GM12878 (cell line): ENCODE measurements around the gene BIRC5. TPM values are rescaled to one million over a fixed set of nuclear protein-coding genes. Genes with fewer than 3 reads are reported as not detected.

ENCODE experiments used
- BHLHE40 ChIP-seq, 2 experiments: fragments of 450-650 bp in 1 of 2; IDR thresholded peaks; 2 replicates each; pipeline ENCODE4 v1.6.1; 2011 to 2017; ENCODE audit warnings: low read depth in 2 of 2, borderline replicate concordance in 1 of 2, improper control_type of control experiment in 1 of 2, low read length in 1 of 2, mild to moderate bottlenecking in 1 of 2
- CHD1 ChIP-seq: IDR thresholded peaks from 2 replicates; pipeline ENCODE4 v1.6.1; 2012; ENCODE audit warnings: low read depth, low read length, improper control_type of control experiment
- CHD2 ChIP-seq: IDR thresholded peaks from 2 replicates; pipeline ENCODE4 v1.6.1; 2011; ENCODE audit warnings: low read depth, low read length, improper control_type of control experiment, borderline replicate concordance
- CREM ChIP-seq: IDR thresholded peaks from 2 replicates; pipeline ENCODE4 v1.6.1; 2014; ENCODE audit warnings: antibody characterized with exemption, low read depth
- DPF2 ChIP-seq: fragments of 450-650 bp; IDR thresholded peaks from 2 replicates; pipeline ENCODE4 v1.6.1; 2017; ENCODE audit warnings: mild to moderate bottlenecking
- EZH2 ChIP-seq: IDR thresholded peaks from 2 replicates; pipeline ENCODE4 v1.6.1; 2012; ENCODE audit warnings: low read depth, mild to moderate bottlenecking, control low read depth, inconsistent platforms, low read length, borderline replicate concordance; ENCODE audit not compliant: control insufficient read depth
- FOXM1 ChIP-seq: IDR thresholded peaks from 2 replicates; pipeline ENCODE4 v1.6.1; 2012; ENCODE audit warnings: low read depth, mild to moderate bottlenecking, inconsistent platforms, low read length, moderate library complexity
- IKZF1 ChIP-seq: fragments of 450-650 bp; conservative IDR thresholded peaks from 2 replicates; pipeline ENCODE4 v1.6.1; 2017; ENCODE audit warnings: antibody characterized with exemption, mild to moderate bottlenecking
- IKZF2 ChIP-seq, 2 experiments: fragments of 450-650 bp; IDR thresholded peaks; 2 replicates each; pipeline ENCODE4 v1.6.1; 2017; ENCODE audit warnings: mild to moderate bottlenecking in 2 of 2, moderate library complexity in 2 of 2
- MTA2 ChIP-seq: fragments of 450-650 bp; IDR thresholded peaks from 2 replicates; pipeline ENCODE4 v1.6.1; 2016; ENCODE audit warnings: low read depth, mild to moderate bottlenecking, moderate library complexity
- MYC ChIP-seq: IDR thresholded peaks from 2 replicates; pipeline ENCODE4 v1.6.1; 2011; ENCODE audit warnings: mild to moderate bottlenecking, low read length, moderate library complexity, inconsistent platforms; ENCODE audit not compliant: insufficient read depth, insufficient replicate concordance, insufficient read length, severe bottlenecking
- NBN ChIP-seq: fragments of 450-650 bp; IDR thresholded peaks from 2 replicates; pipeline ENCODE4 v1.6.1; 2016
- PAX5 ChIP-seq: IDR thresholded peaks from 2 replicates; pipeline ENCODE4 v1.6.1; 2011; ENCODE audit warnings: low read depth, low read length, borderline replicate concordance
- PBX3 ChIP-seq: IDR thresholded peaks from 2 replicates; pipeline ENCODE4 v1.6.1; 2011; ENCODE audit warnings: mild to moderate bottlenecking, low read depth, low read length, moderate library complexity; ENCODE audit not compliant: insufficient replicate concordance
- POLR2A ChIP-seq: IDR thresholded peaks from 2 replicates; pipeline ENCODE4 v1.6.1; 2011; ENCODE audit warnings: low read depth, mild to moderate bottlenecking, low read length
- POLR2AphosphoS2 ChIP-seq: IDR thresholded peaks from 2 replicates; pipeline ENCODE4 v1.6.1; 2011; ENCODE audit warnings: low read depth, mild to moderate bottlenecking, low read length, improper control_type of control experiment, moderate library complexity
- RELB ChIP-seq: fragments of 450-650 bp; IDR thresholded peaks from 2 replicates; pipeline ENCODE4 v1.6.1; 2017; ENCODE audit warnings: low read depth, mild to moderate bottlenecking, moderate library complexity
- SMC3 ChIP-seq: IDR thresholded peaks from 2 replicates; pipeline ENCODE4 v1.6.1; 2011; ENCODE audit warnings: low read length, improper control_type of control experiment, borderline replicate concordance
- SP1 ChIP-seq: IDR thresholded peaks from one replicate; pipeline ENCODE4 v1.6.1; 2011; ENCODE audit warnings: low read depth, low read length
- STAT1 ChIP-seq: fragments of 450-650 bp; conservative IDR thresholded peaks from 2 replicates; pipeline ENCODE4 v1.6.1; 2014; ENCODE audit warnings: antibody characterized with exemption, mild to moderate bottlenecking
- TCF12 ChIP-seq: IDR thresholded peaks from 2 replicates; pipeline ENCODE4 v1.6.1; 2011; ENCODE audit warnings: low read depth, mild to moderate bottlenecking, low read length
- TCF3 ChIP-seq: IDR thresholded peaks from 2 replicates; pipeline ENCODE4 v1.6.1; 2012; ENCODE audit warnings: low read depth, mild to moderate bottlenecking, low read length, borderline replicate concordance; ENCODE audit not compliant: insufficient read depth
- ZBTB40 ChIP-seq: fragments of 450-650 bp; IDR thresholded peaks from 2 replicates; pipeline ENCODE4 v1.6.1; 2016; ENCODE audit warnings: mild to moderate bottlenecking, moderate library complexity, borderline replicate concordance
- polyA plus RNA-seq, 11 experiments: library from polyadenylated mRNA; depleted of rRNA in 4 of 11; unstranded in 6 of 11; stranded (reverse) in 5 of 11; fragments of >200 nt; fragmentation: Nextera tagmentation in 4 of 11; fragmentation: Illumina TruSeq in 1 of 11; extraction: Ambion mirVana in 4 of 11; extraction: Trizol in 1 of 11; gene quantifications; 1 replicate in 1 of 11; 2 replicates in 10 of 11; pipeline versions ENCODE4 v1.2.1 to v1.2.3, GENCODE V29; 2011 to 2016; ENCODE audit warnings: inconsistent platforms in 2 of 11, missing spikeins in 2 of 11, low read depth in 1 of 11
- total RNA-seq, 4 experiments: library from RNA; depleted of rRNA in 3 of 4; stranded (reverse); fragments of >200 nt in 3 of 4; fragmentation: Illumina TruSeq in 1 of 4; extraction: Trizol in 1 of 4; gene quantifications; 2 replicates each; pipeline versions ENCODE4 v1.2.1 to v1.2.3, GENCODE V29; 2013 to 2021

BIRC5 gene
- total and polyA plus RNA-seq, 10 of the 15 experiments (the other 5 are each of a cell fraction or from before 2014, with no cell fraction given): 41.0 to 175 (median 90.8) TPM

- TF ChIP-seq ZBTB40: no peak
- peak; percentile 44; the same call in 1 of the 2 replicates for TF ChIP-seq POLR2A
- TF ChIP-seq PBX3: no peak
- peak; percentile 75 for TF ChIP-seq TCF3
- no peak for TF ChIP-seq CHD1
- peak; percentile 83 for TF ChIP-seq PAX5
- peak; percentile 38; the same call in 1 of the 2 replicates for TF ChIP-seq MTA2
- peak; percentile 32; the same call in 1 of the 2 replicates for TF ChIP-seq NBN
- peak; percentile 65 to 75 for TF ChIP-seq BHLHE40 (IDR thresholded peaks at IDR 0.05; ENCODE audit: borderline replicate concordance in 1 of 2, low read depth in 2 of 2, low read length in 1 of 2)
- no peak; the same call in 1 of the 2 replicates for TF ChIP-seq FOXM1
- peak; percentile 26; the same call in 1 of the 2 replicates for TF ChIP-seq DPF2
- no peak for TF ChIP-seq STAT1
- peak; percentile 29 for TF ChIP-seq SP1
- TF ChIP-seq TCF12: peak; percentile 96
- TF ChIP-seq CREM: peak; percentile 31; the same call in 1 of the 2 replicates
- no peak for TF ChIP-seq POLR2AphosphoS2
- TF ChIP-seq EZH2: no peak
- peak; percentile 59; the same call in 1 of the 2 replicates for TF ChIP-seq CHD2
- no peak for TF ChIP-seq MYC
- TF ChIP-seq IKZF2 (IDR thresholded peaks at IDR 0.05): peak in 1 of 2 experiments; percentile 55; a peak in 3 of 4 replicates
- TF ChIP-seq SMC3: no peak
- peak; percentile 66 for TF ChIP-seq RELB
- TF ChIP-seq IKZF1: peak; percentile 73
Observed at GRCh38 chr17:78257810-78258322, 43.8 kb downstream of the BIRC5 start (continued).
